Psoas muscle (tissue), 8 donors: ENCODE data around the gene MAP2K7. TPM values are rescaled to one million over a fixed set of nuclear protein-coding genes. Genes with fewer than 3 reads are reported as not detected.
A peak's percentile ranks its signal among the peaks of the same experiment; 100 is the strongest.
"Not testable (repeated sequence)": the region's sequence is repeated elsewhere in the genome, so short reads cannot be mapped to it uniquely, and the experiment has no call there.

Source experiments
- ATAC-seq, 4 donors: fragments of 200-7000 bp; cut with Tn5 transposase; one replicate each; pipeline ENCODE4 v1.9.1; 2020; ENCODE audit warnings: moderate library complexity in 3 of 4, mild to moderate bottlenecking in 2 of 4
- DNase-seq, 2 donors: peaks; one replicate each; pipeline ENCODE4 v3.0.0-alpha.2; 2020
- H3K27ac ChIP-seq: fragments of 200-600 bp; one replicate; pipeline ENCODE4 v1.8.0; 2022
- H3K27me3 ChIP-seq, 3 donors: fragments of 200-600 bp in 1 of 3; one replicate each; pipeline versions ENCODE4 v1.6.1 to v1.8.0; 2013 to 2022; ENCODE audit warnings: low read length in 2 of 3, mild to moderate bottlenecking in 2 of 3, moderate library complexity in 1 of 3; ENCODE audit not compliant: insufficient read depth in 3 of 3
- H3K36me3 ChIP-seq, 2 donors: fragments of 200-600 bp in 1 of 2; one replicate each; pipeline versions ENCODE4 v1.6.1 to v1.8.0; 2013 to 2022; ENCODE audit warnings: low read depth in 1 of 2, mild to moderate bottlenecking in 1 of 2, moderate library complexity in 1 of 2; ENCODE audit not compliant: insufficient read depth in 1 of 2
- H3K4me1 ChIP-seq: fragments of 200-600 bp; one replicate; pipeline ENCODE4 v1.8.0; 2022
- H3K4me3 ChIP-seq: fragments of 200-600 bp; one replicate; pipeline ENCODE4 v1.8.0; 2022; ENCODE audit warnings: mild to moderate bottlenecking
- H3K9me3 ChIP-seq: fragments of 200-600 bp; one replicate; pipeline ENCODE4 v1.8.0; 2022
- WGBS, 3 donors: extraction: QIAGEN DNeasy Blood & Tissue Kit; methylation state at CpG; one replicate each; pipeline versions ENCODE4 v1.1.6 to v1.1.7; 2013; 5-methylcytosine and 5-hydroxymethylcytosine counted together
- intact Hi-C, 2 donors: fragments of 100-400 bp; cut with DNase I; formaldehyde crosslinking; loops; one replicate each; pipeline versions ENCODE4 v1.11.0 to v1.14.2; 2022
- polyA plus RNA-seq, 3 donors: library from polyadenylated mRNA; stranded (reverse); fragments of 200-250 nt; gene quantifications; one replicate each; pipeline ENCODE4 v1.2.3, GENCODE V29; 2013
- total RNA-seq, 4 donors: library from RNA; stranded (reverse); fragmentation: NEBNext Ultra II Directional in 2 of 4; extraction: Animal tissue kit (Norgen Biotek cat#: 25700) in 2 of 4; gene quantifications; one replicate each; pipeline versions ENCODE4 v1.2.1 to v1.2.4, GENCODE V29; 2021 to 2023
- TF ChIP-seq, protein P1 (sequence below): fragments of 200-600 bp; IDR thresholded peaks from one replicate; pipeline ENCODE4 v1.8.0; 2022; ENCODE audit warnings: antibody characterized with exemption
- donor health status: healthy with polysubstance abuse.
- donor health status: DM: no; HTN: no; CAD: no; lungs with moderate emphysema.
- donor health status: Bipolar disorder and iron deficiency.
- donor health status: healthy.
- donor health status: DM: yes; HTN: yes; CAD: no.
- donor health status: DM: no; HTN: no; CAD: no.
- donor health status: DM: no; HTN: no; CAD: no.
- donor health status: DM: yes; HTN: yes; CAD: no.

The MAP2K7 gene
- total and polyA plus RNA-seq, 7 donors = 35.4 to 72.5 (median 43.9) TPM

DNA sequence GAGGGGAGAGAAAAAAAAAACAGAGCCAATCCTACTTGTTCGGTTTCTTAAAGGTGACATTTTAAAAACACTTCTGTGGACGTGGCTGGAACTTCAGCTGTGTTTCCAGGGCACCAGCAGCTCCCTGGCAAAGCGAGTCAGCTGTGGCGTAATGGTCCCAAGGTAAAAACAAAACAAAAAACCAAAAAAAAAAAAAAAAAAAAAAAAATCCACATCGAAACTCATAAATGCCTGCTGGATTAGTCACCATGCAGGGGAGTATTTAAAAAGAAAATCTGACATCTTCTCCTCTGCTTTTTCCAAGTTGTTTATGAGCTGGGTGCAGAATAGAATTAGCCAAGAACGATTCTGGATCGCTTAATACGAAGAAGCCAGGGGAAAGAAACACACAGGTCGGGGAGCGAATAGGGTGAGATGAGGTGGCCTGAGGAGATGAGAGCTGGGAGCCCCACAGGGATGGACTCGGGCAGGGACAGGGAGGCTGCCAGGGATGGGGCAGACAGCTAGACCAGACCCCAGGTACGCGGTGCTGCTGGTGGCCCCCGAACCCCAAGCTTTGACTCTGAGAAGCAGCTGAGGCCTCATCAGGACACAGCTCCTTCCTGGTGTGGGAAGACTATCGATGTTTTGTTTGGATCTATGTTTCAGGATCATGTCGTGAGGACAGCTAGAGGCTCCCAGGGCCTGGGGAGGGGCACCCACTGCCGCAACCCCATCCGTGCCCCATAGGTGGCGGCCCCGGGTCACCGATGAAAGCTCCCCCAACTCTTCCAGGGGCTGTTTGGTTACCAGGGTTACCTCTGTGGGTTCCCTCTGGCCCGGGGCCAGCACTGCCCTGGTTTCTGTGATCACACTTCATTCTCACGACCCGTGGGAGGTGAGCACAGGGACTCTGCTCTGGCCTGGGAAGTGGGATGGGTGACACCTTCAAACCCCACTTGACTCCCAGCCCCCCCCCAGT is 25.3 kb downstream of the MAP2K7 start:
- intact Hi-C loops = no loop called here
- TF ChIP-seq, protein P1, sequence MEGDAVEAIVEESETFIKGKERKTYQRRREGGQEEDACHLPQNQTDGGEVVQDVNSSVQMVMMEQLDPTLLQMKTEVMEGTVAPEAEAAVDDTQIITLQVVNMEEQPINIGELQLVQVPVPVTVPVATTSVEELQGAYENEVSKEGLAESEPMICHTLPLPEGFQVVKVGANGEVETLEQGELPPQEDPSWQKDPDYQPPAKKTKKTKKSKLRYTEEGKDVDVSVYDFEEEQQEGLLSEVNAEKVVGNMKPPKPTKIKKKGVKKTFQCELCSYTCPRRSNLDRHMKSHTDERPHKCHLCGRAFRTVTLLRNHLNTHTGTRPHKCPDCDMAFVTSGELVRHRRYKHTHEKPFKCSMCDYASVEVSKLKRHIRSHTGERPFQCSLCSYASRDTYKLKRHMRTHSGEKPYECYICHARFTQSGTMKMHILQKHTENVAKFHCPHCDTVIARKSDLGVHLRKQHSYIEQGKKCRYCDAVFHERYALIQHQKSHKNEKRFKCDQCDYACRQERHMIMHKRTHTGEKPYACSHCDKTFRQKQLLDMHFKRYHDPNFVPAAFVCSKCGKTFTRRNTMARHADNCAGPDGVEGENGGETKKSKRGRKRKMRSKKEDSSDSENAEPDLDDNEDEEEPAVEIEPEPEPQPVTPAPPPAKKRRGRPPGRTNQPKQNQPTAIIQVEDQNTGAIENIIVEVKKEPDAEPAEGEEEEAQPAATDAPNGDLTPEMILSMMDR = peak; percentile 17
- Histone ChIP-seq H3K4me3 (no peak overlapping the region), H3K27ac (peak overlapping the region; percentile 68), H3K27me3 (no peaks in the 10 kb centered on the region), H3K4me1 (peaks cover 23% of the 10 kb centered on the region), H3K9me3 (no peaks in the 10 kb centered on the region), H3K36me3 (peaks cover 9 to 49% of the 10 kb centered on the region in 2 donors)
- DNase-seq (peak; percentile 64 to 74), ATAC-seq (peak in 1 of 4 donors; percentile 26)
- 60 to 70% (median 61%) methylated on average over 24 of the region's 24 CpGs for whole genome bisulfite sequencing, 3 donors

DNA sequence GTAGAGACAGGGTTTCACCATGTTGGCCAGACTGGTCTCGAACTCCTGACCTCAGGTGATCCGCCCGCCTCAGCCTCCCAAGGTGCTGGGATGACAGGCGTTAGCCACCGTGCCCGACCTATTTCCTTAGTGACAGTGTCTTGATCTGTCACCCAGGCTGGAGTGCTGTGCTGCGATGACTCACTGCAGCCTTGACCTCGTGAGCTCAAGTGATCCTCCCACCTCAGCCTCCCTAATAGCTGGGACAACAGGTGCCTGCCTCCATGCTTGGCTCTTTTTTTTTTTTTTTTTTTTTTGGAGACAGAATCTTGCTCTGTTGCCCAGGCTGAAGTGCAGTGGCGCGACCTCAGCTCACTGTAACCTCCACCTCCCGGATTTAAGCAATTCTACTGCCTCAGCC is 26.4 kb downstream of the MAP2K7 start:
- H3K4me3 ChIP-seq, H3K9me3 ChIP-seq, intact Hi-C loops, DNase-seq, ATAC-seq, H3K27me3 ChIP-seq: not testable (repeated sequence)
- 77 to 87% (median 78%) methylated on average over 5 to 11 of the region's 11 CpGs for WGBS, 3 donors
- Histone ChIP-seq H3K36me3 (peaks cover 9 to 59% of the 10 kb centered on the region in 2 donors), H3K27ac (peak overlapping the region; percentile 50), H3K4me1 (peaks cover 23% of the 10 kb centered on the region)

DNA sequence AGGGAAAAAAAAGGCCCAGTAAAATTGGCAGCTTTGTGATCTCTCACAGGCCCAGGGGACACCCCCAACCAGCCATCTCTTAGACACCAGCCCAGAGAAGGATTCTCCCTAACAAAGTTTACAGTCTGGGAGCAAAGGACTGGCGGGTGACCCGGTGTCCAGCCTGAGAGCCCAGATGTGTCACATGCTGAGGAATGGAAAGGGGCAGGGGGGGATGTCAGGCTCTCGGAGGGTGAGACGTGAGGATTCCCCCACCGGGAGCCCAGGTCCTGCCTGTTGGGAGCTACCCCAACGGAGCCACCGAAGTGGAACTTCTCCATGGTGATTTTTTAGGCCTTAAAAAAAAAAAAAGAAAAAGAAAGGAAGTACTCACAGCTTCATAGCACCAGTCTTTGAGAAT is 27.1 kb downstream of the MAP2K7 start:
- H3K27ac ChIP-seq = peak overlapping the region; percentile 14
- intact Hi-C loops = no loop called here
- H3K9me3 ChIP-seq = no peaks in the 10 kb centered on the region
- ATAC-seq = no peak
- peaks cover 9 to 66% of the 10 kb centered on the region in 2 donors for H3K36me3 ChIP-seq
- H3K27me3 ChIP-seq = no peaks in the 10 kb centered on the region
- TF ChIP-seq, protein P1 = no peak
- no peak for DNase-seq
- no peak overlapping the region for H3K4me3 ChIP-seq
- peaks cover 23% of the 10 kb centered on the region for H3K4me1 ChIP-seq
- 76 to 85% (median 80%) methylated on average over 7 of the region's 7 CpGs for whole genome bisulfite sequencing, 3 donors

DNA sequence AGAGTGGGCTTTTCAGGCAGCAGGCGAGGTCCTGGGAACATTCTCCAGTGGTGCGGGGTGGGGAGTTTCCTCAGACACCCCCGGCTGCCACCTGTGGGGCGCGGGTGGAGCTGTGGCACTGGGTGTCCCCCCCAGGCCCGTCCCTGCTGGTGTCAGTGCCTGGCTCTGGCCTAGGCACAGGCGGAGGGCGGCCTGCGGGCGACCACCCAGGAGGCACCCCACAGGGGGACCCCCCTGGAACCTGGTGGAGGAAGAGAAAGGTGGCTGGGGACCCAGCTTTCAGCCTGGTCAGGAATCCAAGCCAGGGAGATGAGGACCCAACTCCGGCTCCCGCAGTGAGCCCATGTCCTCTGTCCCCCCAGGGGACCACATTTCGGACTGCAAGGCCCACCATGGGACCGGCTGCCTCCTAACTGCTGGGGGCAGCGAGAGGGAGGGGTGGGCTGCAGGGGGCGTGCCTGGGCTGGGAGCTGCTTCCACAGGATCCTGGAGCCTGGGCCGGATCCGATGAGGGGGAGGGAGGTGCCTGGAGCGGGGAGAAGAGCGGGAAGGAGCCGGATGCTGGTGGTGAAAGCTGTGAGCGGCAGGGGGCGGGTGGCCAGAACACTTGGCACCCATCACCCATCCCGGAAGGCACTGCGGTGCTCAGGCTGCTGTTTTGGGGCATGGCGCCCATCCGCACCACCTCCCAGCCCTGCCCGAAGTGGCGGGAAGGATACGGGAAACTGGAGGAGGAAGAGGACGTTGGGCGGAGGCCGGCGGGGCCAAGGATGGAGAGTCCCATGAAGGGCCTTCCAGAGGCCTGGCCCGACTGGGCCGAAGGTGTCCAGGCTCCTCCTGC is 27.8 kb downstream of the MAP2K7 start:
- TF ChIP-seq, protein P1 = no peak
- H3K9me3 ChIP-seq = no peaks in the 10 kb centered on the region
- H3K4me3 ChIP-seq = no peak overlapping the region
- H3K36me3 ChIP-seq = peaks cover 9 to 73% of the 10 kb centered on the region in 2 donors
- intact Hi-C loops = no loop called here
- no peak overlapping the region for H3K27ac ChIP-seq
- WGBS, 3 donors = 86 to 87% (median 86%) methylated on average over 33 to 36 of the region's 36 CpGs
- no peak for DNase-seq
- H3K4me1 ChIP-seq = peaks cover 20% of the 10 kb centered on the region
- no peaks in the 10 kb centered on the region for H3K27me3 ChIP-seq
- ATAC-seq = no peak
